PC-3 (cell line): ENCODE measurements around the gene CASQ1.

Source experiments
- CTCF ChIP-seq: fragments of 300-600 bp; sonication (generic); conservative IDR thresholded peaks from 2 replicates; pipeline ENCODE4 v1.5.1; 2017; ENCODE audit warnings: antibody characterized with exemption, low read depth, mild to moderate bottlenecking, low read length
- EZH2 ChIP-seq: fragments of 300-600 bp; sonication (generic); IDR thresholded peaks from one replicate; pipeline ENCODE4 v1.6.1; 2017; ENCODE audit warnings: antibody characterized with exemption, mild to moderate bottlenecking, low read length; ENCODE audit not compliant: unreplicated experiment
- EZH2phosphoT487 ChIP-seq: fragments of 300-600 bp; sonication (generic); IDR thresholded peaks from 2 replicates; pipeline ENCODE4 v1.6.1; 2018; ENCODE audit warnings: mild to moderate bottlenecking, antibody characterized with exemption, low read length, borderline replicate concordance

GRCh38 chr1:160169553-160170399 lies 20.6 kb upstream of the CASQ1 start:
- TF ChIP-seq CTCF (no peak), EZH2 (no peak), EZH2phosphoT487 (no peak)
